Measurements from ENCODE around the gene KAT8. TPM values are rescaled to one million over a fixed set of nuclear protein-coding genes. Genes with fewer than 3 reads are reported as not detected.

The KAT8 gene
- total and polyA plus RNA-seq, 2 of the 13 experiments (the other 11 are each of a cell fraction or from before 2014, with no cell fraction given), result 79.0 to 84.2 TPM

- TF ChIP-seq TEAD3 (CRISPR knock-in tag; optimal IDR thresholded peaks at IDR 0.05; ENCODE audit: borderline replicate concordance) (peak; percentile 83), TRIM22 (IDR thresholded peaks at IDR 0.05) (no peak), STAT6 (CRISPR knock-in tag; IDR thresholded peaks at IDR 0.05; ENCODE audit: borderline replicate concordance) (no peak; the same call in 1 of the 2 replicates), DMTF1 (CRISPR knock-in tag; IDR thresholded peaks at IDR 0.05) (no peak), ZSCAN12 (CRISPR knock-in tag; IDR thresholded peaks at IDR 0.05) (no peak), NPAS2 (CRISPR knock-in tag; IDR thresholded peaks at IDR 0.05; ENCODE audit: borderline replicate concordance) (no peak), CREBL2 (CRISPR knock-in tag; IDR thresholded peaks at IDR 0.05; ENCODE audit: borderline replicate concordance) (no peak; the same call in 1 of the 2 replicates), ELK4 (CRISPR knock-in tag; IDR thresholded peaks at IDR 0.05; ENCODE audit: borderline replicate concordance) (0 out of 2 replicates have a peak, but pooled peaks have one; percentile 8), FOXK2 (IDR thresholded peaks at IDR 0.05) (peak; percentile 91), ZFYVE20 (CRISPR knock-in tag; IDR thresholded peaks at IDR 0.05; ENCODE audit: borderline replicate concordance, low read depth) (no peak), THAP11 (CRISPR knock-in tag; IDR thresholded peaks at IDR 0.05) (peak; percentile 96), ZFP90 (CRISPR knock-in tag; IDR thresholded peaks at IDR 0.05; ENCODE audit: borderline replicate concordance) (peak; percentile 93), ONECUT2 (CRISPR knock-in tag; IDR thresholded peaks at IDR 0.05) (no peak), HOXA3 (CRISPR knock-in tag; IDR thresholded peaks at IDR 0.05) (peak; percentile 98), PBX3 (CRISPR knock-in tag; IDR thresholded peaks at IDR 0.05; ENCODE audit: borderline replicate concordance) (peak; percentile 61; the same call in 1 of the 2 replicates), GABPA (IDR thresholded peaks at IDR 0.05; ENCODE audit: low read depth, low read length) (peak; percentile 96), GABPA (CRISPR knock-in tag; IDR thresholded peaks at IDR 0.05; ENCODE audit: low read depth) (peak; percentile 98), ZSCAN20 (CRISPR knock-in tag; IDR thresholded peaks at IDR 0.05; ENCODE audit: borderline replicate concordance) (peak; percentile 62; the same call in 1 of the 2 replicates)
Observed at GRCh38 chr16:31073970-31074813, 43.3 kb upstream of the KAT8 start, which contains the start of the genes ZNF646 and ZNF668 (continued).

All from HepG2 (cell line).